AG08395 (cell line): ENCODE results near the gene GNL1.
A peak's percentile ranks its signal among the peaks of the same experiment; 100 is the strongest.

ENCODE experiments used
- DNase-seq: peaks from one replicate; pipeline ENCODE4 v3.0.0; 2012; ENCODE audit warnings: mixed read lengths, low spot score

Gene GNL1

DNA sequence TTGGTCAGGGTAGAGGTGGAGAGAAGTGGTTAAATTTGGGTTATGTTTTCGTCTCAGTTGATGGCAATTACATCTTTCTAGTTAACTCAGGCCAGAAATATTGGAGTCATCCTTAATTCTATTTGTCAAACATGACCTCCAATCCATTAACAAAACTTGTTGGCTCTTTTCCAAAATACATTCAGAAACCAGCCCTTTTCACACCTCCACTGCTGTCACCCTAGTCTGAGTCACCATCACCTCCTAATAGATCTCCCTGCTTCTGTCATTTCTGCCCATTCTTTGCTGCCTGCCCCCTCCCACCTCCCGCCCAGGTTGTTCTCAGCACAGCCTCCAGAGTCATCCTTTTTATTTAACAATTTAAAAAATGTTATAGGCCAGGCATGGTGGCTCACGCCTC lies 12.0 kb upstream of the GNL1 start:
- DNase-seq = no peak

DNA sequence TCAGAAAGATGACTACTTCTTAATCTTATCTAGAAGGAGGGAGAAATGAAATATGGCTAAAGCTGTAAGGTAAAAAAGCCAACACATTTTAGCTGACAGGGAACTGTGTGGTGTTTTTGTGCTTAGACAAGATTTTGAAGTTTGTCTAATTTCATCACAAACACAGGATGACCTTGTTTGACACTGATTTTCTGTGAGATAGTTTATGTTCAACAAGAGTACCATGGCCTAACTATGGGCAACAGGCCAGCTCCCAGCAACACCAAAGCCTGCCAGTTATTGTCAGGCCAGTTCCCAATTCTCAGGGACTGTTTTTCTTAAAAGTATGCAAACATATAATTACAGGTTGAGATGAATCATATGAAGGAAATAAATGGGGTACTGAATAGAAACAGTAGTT lies 9.5 kb upstream of the GNL1 start:
- DNase-seq = no peak

DNA sequence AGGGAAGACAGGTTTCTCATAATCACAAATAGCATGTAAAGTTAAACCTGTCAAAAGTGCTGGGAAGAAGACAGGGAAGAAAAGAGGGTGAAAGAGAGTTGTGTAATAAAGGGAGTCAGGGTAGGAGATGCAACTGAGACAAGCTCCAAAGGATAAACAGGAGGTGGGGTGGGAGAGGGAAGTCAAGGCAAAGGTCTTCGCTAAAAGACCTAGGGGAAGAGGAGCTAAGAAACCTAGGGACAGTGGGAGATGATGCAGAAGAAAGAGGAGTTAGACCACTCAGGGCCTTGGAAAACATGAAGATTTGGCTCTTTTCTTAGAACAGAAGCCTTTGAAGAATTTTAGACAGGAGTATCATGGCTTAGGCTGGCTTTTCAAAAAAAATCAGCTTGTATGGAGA lies 7.8 kb upstream of the GNL1 start:
- no peak for DNase-seq

DNA sequence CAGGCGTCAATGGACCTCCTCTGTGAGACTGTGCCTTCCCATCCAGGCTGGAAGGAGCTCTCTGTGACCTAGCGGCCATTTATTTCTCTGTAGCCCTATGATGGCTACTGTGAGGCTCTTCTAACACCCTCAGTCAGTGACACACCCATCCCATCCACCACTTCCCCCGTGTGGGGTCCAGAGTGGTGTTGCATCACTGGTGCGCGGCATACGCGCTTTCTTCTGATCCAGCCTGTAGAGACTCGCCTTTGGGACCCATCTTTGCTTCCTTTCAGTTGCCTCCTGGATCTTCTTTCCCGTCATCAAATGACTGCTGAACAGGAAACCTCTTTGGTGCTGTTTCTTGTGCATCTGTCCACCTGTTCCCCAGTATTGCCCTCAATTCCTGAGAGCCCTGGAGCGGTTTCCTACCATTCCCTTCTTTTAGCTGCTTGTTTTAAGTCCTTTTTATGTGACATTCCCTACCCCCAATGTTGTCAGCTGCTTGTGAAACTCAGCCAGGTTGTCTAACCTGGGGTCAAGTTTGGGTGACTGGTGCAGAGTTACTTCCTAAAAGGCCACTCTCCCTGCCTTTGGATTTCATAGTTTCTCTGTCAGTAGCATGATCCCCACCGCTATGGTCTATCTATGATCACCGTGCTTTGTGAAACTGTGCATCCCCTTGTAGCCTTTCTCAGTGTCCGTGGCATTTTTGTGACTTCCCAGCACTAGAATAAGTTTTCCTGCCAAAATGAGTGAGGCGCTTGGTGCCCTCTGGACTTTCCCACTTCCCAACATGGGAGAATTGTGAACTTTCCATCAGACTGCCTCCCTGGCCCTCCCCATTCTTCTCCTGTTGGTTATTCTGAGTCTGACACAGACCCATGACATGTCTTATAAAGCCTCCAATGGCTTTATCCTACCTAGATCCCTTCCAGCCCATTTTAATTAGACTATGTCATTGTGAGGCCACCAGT lies 6.5 kb upstream of the GNL1 start:
- no peak for DNase-seq

DNA sequence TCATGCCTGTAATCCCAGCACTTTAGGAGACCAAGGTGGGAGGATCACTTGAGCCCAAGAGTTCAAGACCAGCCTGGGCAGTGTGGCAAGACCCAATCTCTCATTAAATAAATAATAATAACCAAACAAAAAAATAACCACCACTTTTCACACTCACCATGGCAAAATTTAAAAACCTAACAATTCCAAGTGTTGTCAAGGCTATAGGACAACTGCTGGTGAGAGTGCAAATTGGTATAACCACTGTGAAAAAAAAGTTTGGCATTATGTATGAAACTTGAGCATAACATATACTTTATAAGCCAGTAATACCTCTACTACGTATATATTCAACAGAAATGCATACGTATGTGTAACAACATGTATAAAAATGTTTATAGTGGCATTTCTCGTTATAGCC lies 4.6 kb upstream of the GNL1 start:
- DNase-seq = no peak

DNA sequence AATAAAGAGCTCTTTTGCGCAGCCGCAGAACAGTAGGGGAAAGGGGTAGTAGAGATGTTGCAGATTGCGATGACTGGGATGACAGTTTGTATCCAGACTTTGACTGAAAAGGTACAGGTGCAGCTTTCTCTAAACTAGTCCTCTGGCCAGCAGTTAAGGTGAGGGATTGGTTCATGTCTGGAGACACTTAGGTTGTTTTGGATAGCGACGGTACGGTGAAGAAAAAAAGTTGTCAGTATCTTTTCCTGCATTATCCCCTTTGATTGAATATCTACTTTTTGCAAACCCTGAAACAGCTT lies 1.3 kb upstream of the GNL1 start:
- DNase-seq = peak; percentile 50

DNA sequence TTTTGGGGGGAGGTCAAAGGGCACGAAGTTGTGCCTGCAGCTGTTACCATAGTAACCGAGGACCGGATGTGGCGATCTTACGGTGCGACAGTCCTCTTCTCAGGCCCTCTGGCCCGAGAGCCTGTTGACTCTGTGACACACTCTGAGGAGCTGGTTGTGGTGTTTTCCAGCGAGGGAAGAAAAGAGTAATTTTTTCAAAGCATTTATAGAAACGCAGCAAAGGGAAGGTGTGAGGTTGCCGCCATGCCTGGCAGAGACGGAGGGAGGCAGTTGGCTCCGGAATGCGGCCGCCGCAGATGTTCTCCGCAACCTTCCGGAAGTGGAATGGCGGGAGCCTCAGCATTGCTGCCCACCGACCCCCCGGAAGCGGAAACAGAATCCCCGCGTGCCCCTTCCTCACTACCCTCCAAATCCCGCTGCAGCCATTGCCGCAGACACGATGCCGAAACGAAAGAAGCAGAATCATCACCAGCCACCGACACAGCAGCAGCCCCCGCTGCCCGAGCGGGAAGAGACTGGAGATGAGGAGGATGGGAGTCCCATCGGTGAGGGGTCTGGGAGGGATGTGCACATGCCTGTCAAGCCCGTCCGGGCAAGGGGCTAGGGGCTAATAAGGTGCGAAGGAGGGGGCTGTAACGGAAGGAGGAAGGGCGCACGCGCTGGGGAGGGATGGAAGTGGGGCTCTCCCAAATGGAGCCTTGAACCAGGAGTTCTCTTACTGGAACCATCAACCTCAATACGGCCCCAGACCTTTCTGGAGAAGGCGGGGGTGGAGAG lies 805 bp upstream of the GNL1 start, which contains the start of gene PRR3:
TSS of gene PRR3 (plus strand) at position 390 of the 777 bp plus-strand sequence. CDS start at position 440, 50 bp downstream.
- peak; percentile 93 for DNase-seq

DNA sequence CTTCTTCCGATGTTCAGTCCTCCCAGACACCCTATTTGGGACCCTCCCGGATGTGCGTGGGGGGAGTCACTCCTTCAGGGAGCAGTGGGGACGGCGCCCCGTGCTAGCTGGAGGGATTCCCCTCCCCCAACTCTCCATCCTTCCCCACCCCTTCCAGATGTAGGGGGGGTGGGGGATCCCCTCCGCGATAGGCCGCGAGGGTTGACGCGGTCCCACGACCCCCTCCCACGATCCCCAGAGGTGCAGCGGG lies 548 bp downstream of the GNL1 start:
- no peak for DNase-seq

DNA sequence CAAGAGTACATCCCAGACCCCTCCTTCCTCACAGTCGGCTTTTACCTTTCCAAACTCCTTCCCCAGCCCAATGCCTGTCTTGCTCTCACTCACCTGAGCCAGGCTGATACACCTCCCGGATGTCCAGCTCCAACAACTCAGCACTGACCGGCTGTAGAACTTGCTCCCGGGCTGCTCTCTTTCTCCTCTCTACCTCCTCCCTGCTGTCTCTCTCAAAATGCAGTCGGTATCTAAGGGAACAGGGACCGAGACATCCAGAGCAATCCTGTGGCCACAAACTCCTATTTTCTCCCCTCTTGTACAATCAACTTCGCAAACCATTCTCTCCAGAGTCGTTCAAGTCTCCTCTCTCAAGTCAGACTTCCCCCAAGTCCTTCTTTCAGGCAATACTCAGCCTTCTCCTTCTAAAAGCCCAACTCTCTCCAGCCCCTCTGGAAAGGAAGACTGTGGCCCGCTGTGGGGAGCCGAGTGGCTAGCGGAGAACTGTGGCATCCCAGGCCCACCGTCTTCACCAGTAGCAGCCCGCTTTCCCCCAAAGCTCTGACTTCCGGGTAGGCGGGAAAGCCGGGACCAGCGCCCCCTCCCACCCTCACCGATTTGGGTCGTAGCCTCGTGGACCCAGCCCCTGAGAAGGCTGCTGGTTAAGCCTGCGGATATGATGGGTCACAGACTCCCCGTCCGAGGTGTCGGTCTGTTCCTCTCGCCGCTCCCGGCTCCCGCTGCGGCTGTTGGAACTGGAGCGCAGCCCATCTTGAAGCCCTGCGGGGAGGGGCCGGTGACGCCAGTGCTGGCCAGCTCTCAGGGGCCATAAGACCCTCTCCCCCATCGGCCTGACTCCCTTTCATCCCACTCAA lies 1.1 kb downstream of the GNL1 start:
- peak; percentile 26 for DNase-seq

DNA sequence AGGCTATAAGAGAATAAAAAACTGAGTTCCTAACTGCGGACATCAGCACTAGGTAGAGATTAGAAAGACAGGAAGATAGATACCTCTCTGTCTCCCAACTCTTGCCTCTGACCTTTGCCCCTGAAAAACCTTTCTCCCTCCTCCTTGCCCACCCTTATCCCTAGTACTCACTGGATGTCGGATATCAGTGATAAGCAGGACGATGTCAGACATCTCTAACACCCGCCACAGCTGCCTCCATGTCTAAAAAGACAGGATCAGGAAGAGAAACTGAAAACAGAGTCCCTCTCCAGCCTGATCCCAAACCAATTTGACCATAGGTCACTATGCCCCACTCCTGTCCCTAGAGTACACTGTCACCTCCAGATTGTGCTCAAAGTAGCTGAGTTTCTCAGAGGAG lies 1.9 kb downstream of the GNL1 start:
- DNase-seq = no peak

DNA sequence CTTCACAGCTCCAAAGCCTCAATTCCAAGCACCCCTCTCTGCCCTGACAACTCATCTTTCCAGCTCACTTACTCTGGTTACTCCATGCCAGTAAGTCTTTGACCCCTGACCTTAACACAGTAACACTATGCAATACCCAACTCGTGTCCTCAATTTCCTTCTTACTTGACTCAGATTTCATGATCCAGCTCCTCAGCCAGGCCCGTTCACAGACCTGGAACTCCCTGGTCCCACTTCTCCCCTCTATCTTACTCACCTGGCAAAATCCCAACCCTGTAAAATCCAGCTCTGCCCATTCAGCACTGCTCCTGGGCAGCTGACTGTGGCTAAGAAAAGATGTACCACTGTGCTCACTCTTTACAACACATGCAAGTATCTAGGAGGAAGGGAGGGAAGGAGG lies 7.9 kb downstream of the GNL1 start:
- DNase-seq = no peak

DNA sequence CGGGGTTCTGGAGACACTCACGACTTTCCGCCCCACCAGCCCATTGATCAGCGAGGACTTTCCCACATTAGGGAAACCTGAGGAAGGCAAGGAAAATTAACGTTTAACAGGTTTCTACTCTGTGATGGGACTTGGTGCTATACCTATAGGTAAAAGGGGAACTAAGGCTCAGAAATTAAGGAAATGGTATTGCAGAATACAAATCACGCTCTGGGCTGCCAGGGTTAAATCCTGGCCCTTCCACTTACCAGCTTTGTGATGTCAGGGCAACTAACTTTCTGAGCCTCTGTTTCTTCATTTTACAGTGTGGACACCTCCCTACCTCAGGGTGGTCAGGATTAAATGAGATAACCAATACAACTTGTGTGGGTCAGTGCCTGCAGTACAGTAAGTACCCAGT lies 8.8 kb downstream of the GNL1 start:
- DNase-seq = no peak

DNA sequence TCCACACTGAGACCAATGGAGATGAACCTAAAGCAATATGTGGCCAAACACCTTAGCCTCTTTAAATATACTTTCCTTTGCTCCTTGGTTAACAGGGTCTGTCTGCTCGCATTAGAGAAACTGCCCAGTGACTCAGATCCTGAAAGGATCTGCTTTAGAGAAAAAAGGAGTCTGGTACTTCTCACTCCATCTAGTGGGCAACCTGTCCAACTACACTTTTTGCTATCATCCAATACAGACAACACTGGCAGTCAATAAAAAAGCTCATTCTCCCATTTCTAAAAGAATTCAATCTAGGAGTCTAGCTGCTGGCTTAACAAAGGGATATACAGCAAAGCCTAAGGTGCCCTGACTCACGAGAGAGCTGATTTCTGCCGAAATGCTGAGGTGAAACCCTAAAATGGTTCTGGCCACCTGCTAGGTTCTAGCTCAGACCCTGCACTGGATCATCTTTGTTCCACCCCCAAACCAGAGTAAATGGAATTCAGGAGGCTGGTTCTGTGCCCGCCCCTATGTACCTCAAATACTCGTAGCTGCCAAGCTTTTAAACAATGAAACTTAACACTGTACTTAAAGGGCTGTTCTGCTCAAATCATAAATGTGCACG lies 11.5 kb downstream of the GNL1 start:
- DNase-seq = peak; percentile 80

DNA sequence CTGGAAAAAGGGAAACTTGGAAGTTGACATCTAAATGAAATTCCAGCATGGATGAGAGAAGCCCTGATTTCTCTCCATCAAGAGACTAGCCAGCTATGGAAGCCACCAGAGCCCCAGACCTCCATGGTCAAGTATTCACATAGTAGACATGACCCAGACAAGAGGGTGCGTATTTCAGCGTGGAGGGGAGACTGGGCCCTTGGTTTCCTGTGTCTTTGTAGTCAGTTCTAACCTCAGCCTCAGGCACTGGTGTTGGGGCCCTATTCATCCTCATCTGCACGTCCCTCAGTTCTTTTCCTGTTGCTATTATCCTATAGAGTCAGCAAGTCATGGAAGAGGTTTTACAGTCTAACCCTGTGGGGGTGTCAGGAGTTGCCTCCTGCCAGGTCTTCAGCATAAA lies 12.5 kb downstream of the GNL1 start:
- no peak for DNase-seq

DNA sequence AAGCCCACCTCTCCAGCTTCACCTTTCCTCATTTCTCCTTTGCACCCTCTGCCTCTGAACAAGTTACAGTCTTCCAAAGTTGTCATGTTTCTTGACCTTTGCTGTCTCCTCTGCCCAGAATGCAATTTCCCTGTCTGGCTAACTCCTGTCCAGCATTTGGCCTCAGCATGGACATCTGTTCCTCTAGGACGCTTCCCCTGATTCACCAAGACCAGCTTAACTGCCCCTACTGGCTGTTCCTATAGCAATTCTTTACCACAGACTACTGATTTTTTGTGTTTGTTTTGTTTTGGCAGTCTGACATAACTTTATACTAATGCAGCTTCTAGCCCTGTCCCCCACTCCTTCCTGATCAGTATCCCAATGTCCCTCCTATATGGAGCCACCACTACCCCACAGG lies 13.4 kb downstream of the GNL1 start:
- DNase-seq = no peak

DNA sequence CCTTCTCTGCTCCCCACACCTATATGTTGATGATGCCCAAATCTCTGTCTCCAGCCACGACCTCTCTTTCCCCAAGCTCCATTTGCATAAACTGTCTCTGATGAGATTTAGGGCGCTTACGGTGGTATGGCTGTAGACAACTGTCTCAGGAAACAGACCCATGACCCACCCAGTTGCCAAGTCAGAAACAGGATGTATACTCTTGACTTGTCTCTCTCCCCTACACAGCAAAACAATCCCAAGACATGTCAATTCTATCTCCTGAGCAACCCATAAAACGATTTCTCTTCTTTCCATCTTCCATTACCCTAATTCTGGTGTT lies 13.9 kb downstream of the GNL1 start:
- DNase-seq = no peak

DNA sequence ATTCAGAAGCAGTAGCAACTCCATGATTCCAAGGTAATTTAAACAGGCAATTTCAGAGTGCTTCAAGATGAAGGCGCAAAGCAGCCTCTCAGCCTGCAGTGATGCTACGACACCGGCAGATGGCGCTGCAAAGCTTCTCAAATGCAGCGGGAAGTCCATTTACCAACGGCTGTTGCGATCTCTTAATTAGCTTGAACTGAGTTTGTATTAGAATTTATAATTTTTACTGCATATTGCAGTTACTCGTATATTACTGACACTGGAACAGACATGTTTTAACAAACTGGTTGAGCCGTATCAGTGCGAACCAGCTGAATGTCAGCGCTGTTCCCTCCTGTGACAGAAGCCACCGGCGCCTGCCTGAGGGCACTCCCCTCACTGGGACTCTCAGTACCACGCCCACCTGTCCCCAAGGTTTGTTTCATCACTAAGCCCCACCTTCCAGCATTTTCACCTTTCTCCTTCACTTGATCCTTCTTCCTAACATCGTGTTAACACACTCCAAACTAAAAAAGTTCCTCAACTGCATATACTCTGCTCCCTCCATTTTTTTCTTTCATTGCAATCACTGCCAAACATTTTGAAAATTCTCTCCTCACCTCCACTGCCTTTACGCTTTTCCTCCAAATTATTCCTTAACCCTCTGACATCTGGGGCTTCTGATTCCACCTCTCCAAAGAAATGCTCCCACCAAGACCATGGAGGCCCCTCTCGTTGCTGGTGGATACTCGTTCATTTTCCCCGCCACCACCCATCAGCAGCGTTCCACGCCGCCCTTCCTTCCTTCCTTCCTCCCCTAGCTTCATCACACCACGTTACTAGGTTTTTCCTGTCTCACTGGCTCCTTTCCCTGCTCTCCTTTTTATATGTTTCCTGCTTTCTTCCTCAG lies 14.5 kb downstream of the GNL1 start:
- DNase-seq = peak; percentile 77

DNA sequence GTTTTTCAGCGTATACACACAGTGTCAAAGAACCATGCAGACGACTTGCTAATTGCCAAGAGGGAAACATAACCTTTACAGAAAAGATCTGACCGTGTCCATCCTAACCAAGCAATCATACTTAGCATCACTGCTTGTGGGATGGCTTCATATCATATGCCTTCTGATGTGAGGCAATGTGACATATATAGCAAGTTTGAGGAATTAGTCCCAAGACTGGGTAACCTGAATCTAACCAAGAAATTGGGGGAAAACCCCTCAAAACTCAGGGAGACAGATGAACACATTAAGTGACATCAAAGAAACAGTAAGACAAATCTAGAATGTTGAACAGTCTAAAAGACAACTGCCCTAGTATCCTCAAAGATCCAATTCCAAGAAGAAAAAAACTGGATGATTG lies 18.4 kb downstream of the GNL1 start:
- no peak for DNase-seq

DNA sequence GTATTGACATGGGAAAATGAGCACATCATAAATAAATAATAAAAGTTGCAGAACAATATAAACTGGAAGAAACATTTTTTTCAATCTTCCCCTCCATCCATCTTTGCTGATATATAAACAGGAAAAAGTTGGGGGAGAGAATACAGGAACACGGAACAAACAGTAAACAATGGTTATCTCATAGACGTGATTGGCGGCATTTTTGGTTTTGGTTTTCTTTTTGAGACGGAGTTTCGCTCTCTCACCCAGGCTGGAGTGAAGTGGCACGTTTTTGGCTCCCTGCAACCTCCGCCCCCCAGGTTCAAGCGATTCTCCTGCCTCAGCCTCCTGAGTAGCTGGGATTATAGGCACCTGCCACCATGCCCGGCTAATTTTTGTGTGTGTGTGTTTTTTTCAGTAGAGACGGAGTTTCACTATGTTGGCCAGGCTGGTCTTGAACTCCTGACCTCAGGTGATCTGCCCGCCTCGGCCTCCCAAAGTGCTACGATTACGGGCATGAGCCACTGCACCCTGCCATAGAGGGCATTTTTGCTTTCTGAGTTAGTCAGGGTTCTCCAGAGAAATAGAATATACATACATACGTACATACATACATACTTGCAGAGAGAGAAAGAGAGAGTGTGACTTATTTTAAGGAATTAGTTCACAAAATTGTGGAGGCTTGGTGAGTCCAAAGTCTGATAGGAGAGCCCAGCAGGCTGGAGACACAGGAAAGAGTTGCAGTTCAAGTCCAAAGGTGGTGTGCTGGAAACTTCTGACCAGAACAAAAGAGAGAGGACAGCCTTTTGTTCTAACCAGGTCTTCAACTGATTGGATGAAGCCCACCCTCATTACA lies 22.6 kb downstream of the GNL1 start:
- no peak for DNase-seq

DNA sequence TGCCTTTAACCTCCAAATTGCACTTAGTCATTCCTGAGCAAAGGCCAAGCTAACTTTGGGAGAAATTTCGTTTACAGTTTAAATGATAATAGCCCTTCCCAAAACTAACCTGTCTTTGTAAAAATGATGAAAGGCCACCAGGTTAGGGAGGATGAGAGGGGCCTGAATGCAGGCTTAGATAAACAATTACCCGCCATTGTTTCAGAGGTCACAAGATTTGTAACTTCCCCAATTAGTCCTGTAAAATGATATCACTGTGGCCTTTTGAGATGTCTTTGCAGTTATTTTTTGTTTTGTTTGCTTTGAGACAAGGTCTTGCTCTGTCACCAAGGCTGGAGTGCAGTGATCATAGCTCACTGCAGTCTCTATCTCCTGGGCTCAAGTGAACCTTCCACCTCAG lies 26.3 kb downstream of the GNL1 start:
- no peak for DNase-seq
